ENCODE results near the gene SIX2.

GRCh38 chr2:45020439-45020838 lies 11.2 kb upstream of the SIX2 start:
- TF ChIP-seq MTA3 (IDR thresholded peaks at IDR 0.05; ENCODE audit: borderline replicate concordance, low read length) (no peak), ZBED1 (IDR thresholded peaks at IDR 0.05; ENCODE audit: borderline replicate concordance) (no peak), CTCF (IDR thresholded peaks at IDR 0.05 in 2 of 3, conservative IDR thresholded peaks at IDR 0.05 in 1 of 3; ENCODE audit: control insufficient read depth in 2 of 3, extremely low read depth in 1 of 3, insufficient read depth in 1 of 3, low read depth in 3 of 3, low read length in 3 of 3) (no peak), POLR2AphosphoS5 (IDR thresholded peaks at IDR 0.05; ENCODE audit: low read length) (no peak), SMARCA5 (IDR thresholded peaks at IDR 0.05) (no peak), RELA (IDR thresholded peaks at IDR 0.05; ENCODE audit: borderline replicate concordance, partially characterized antibody) (no peak), CREM (IDR thresholded peaks at IDR 0.05; ENCODE audit: low read depth) (no peak), POLR2AphosphoS2 (IDR thresholded peaks at IDR 0.05; ENCODE audit: low read depth, low read length) (no peak), CHD1 (IDR thresholded peaks at IDR 0.05; ENCODE audit: low read depth, low read length) (no peak), NFYB (IDR thresholded peaks at IDR 0.05; ENCODE audit: insufficient read depth, low read depth, low read length) (no peak), E2F4 (IDR thresholded peaks at IDR 0.05; ENCODE audit: low read depth, low read length) (no peak), ETV6 (conservative IDR thresholded peaks at IDR 0.05 in 1 of 2, IDR thresholded peaks at IDR 0.05 in 1 of 2; ENCODE audit: borderline replicate concordance in 1 of 2, low read depth in 1 of 2) (no peak), KDM1A (IDR thresholded peaks at IDR 0.05; ENCODE audit: borderline replicate concordance) (no peak)
